AG04449 (cell line): ENCODE measurements around the gene NR1D2.

Experiments used
- CTCF ChIA-PET: fragments of 350-600 bp; formaldehyde crosslinking; extraction: SDS; loops from one replicate; lab custom pipeline; 2021; ENCODE audit warnings: antibody characterized with exemption; lab: Yijun Ruan, JAX
- POLR2A ChIA-PET: fragments of 400-600, 350-600 bp; formaldehyde crosslinking; extraction: SDS; loops from one replicate; lab custom pipeline; 2020; ENCODE audit warnings: antibody characterized with exemption, inconsistent platforms; lab: Yijun Ruan, JAX
- DNase-seq: peaks from one replicate; pipeline ENCODE4 v3.0.0-alpha.2; 2010; ENCODE audit warnings: low read depth, low spot score
- H3K4me3 ChIP-seq: 2 replicates; pipeline ENCODE4 v1.5.1; 2011; ENCODE audit warnings: low read depth, mild to moderate bottlenecking, control low read depth, low read length
- CTCF ChIP-seq: IDR thresholded peaks from one replicate; pipeline ENCODE4 v1.5.1; 2011; ENCODE audit warnings: mild to moderate bottlenecking, moderate library complexity, low read length, control low read depth, inconsistent platforms; ENCODE audit not compliant: insufficient read depth; ENCODE audit errors: missing control alignments

The NR1D2 gene

GRCh38 chr3:23995219-23995618, 50.1 kb downstream of the NR1D2 start:
- CTCF ChIA-PET: interaction anchor here (0.6 to 8.3 kb wide), 6 partner anchors 13 to 688 kb away, joined by 3 to 70 read pairs (median 4); no protein-coding TSS in a partner anchor
- POLR2A ChIA-PET: interaction anchor here (1.2 kb wide), 1 partner anchor 79 kb away, joined by 8 read pairs; the partner anchor contains the start of genes NKIRAS1 and RPL15
- TF ChIP-seq CTCF: no peak
- no peak for DNase-seq
- H3K4me3 ChIP-seq: no peak overlapping the region

GRCh38 chr3:23996095-23996524, 51.0 kb downstream of the NR1D2 start:
- POLR2A ChIA-PET: interaction anchor here (1.2 kb wide), 1 partner anchor 80 kb away, joined by 8 read pairs; the partner anchor contains the start of genes NKIRAS1 and RPL15
- CTCF ChIA-PET: interaction anchor here (0.6 to 8.3 kb wide), 10 partner anchors 106 to 687 kb away, joined by 3 to 121 read pairs (median 4); no protein-coding TSS in a partner anchor
- TF ChIP-seq CTCF: no peak

GRCh38 chr3:23999012-23999641, 54.0 kb downstream of the NR1D2 start:
- no peak overlapping the region for H3K4me3 ChIP-seq
- POLR2A ChIA-PET: no interaction called here
- TF ChIP-seq CTCF: peak; percentile 83
- CTCF ChIA-PET: interaction anchor here (0.7 to 8.3 kb wide), 26 partner anchors 11 to 690 kb away, joined by 3 to 121 read pairs (median 4); no protein-coding TSS in a partner anchor
- DNase-seq: no peak

More at GRCh38 chr3:23996095-23996524, 51.0 kb downstream of the NR1D2 start:
- peak; percentile 40 for DNase-seq
- H3K4me3 ChIP-seq: no peak overlapping the region

- H3K4me3 ChIP-seq: no peak overlapping the region
- ChIA-PET POLR2A (no interaction called here), CTCF (interaction anchor here (1.7 to 7.3 kb wide), 2 partner anchors 115 to 235 kb away, joined by 5 to 121 read pairs; no protein-coding TSS in a partner anchor)
- TF ChIP-seq CTCF: no peak
- DNase-seq: no peak
These were observed 57.0 kb downstream of the NR1D2 start for GRCh38 chr3:24002129-24002528.

- H3K4me3 ChIP-seq: no peak overlapping the region
- CTCF ChIA-PET: interaction anchor here (1.2 kb wide), 1 partner anchor 234 kb away, joined by 3 read pairs; no protein-coding TSS in a partner anchor
- POLR2A ChIA-PET: no interaction called here
- no peak for TF ChIP-seq CTCF
- no peak for DNase-seq
These were observed 58.4 kb downstream of the NR1D2 start for GRCh38 chr3:24003466-24003865.
